Fibroblast of mammary gland (primary cell): Measurements from ENCODE around the gene ERGIC3.

ENCODE experiments used
- DNase-seq: peaks from one replicate; pipeline ENCODE4 v3.0.0-alpha.2; 2010; ENCODE audit warnings: low read depth
- H3K4me3 ChIP-seq: 2 replicates; pipeline ENCODE4 v1.5.1; 2011; ENCODE audit warnings: low read depth, mild to moderate bottlenecking, low read length, moderate library complexity; ENCODE audit not compliant: control insufficient read depth
- CTCF ChIP-seq: conservative IDR thresholded peaks from 2 replicates; pipeline ENCODE4 v1.5.1; 2011; ENCODE audit warnings: low read depth, low read length, inconsistent platforms; ENCODE audit not compliant: control insufficient read depth, insufficient read depth

The ERGIC3 gene

GRCh38 chr20:35503281-35503680 is 38.6 kb upstream of the ERGIC3 start:
- H3K4me3 ChIP-seq, result no peak overlapping the region
- TF ChIP-seq CTCF, result no peak
- no peak for DNase-seq

GRCh38 chr20:35503841-35504561 is 37.9 kb upstream of the ERGIC3 start:
- no peak for TF ChIP-seq CTCF
- H3K4me3 ChIP-seq, result no peak overlapping the region

GRCh38 chr20:35504751-35505150 is 37.1 kb upstream of the ERGIC3 start:
- no peak for DNase-seq
- H3K4me3 ChIP-seq, result no peak overlapping the region
- TF ChIP-seq CTCF, result no peak

More at GRCh38 chr20:35503841-35504561, 37.9 kb upstream of the ERGIC3 start:
- DNase-seq, result no peak

GRCh38 chr20:35506179-35506578 is 35.7 kb upstream of the ERGIC3 start:
- DNase-seq, result peak; percentile 11
- no peak overlapping the region for H3K4me3 ChIP-seq
- no peak for TF ChIP-seq CTCF

- no peak overlapping the region for H3K4me3 ChIP-seq
- DNase-seq, result peak; percentile 24
- no peak for TF ChIP-seq CTCF
Observed at GRCh38 chr20:35506872-35507638, 34.8 kb upstream of the ERGIC3 start.

GRCh38 chr20:35508493-35509218 is 33.2 kb upstream of the ERGIC3 start:
- H3K4me3 ChIP-seq, result no peak overlapping the region

More at GRCh38 chr20:35508493-35509218, 33.2 kb upstream of the ERGIC3 start:
- no peak for TF ChIP-seq CTCF
- DNase-seq, result no peak
